Gastrocnemius medialis (tissue), 4 donors: ENCODE data around the gene UPB1. TPM values are rescaled to one million over a fixed set of nuclear protein-coding genes. Genes with fewer than 3 reads are reported as not detected.

Experiments
- ATAC-seq, 2 donors: fragments of 150-250 bp; one replicate each; pipeline ENCODE4 v1.9.1; 2016
- DNase-seq, 2 donors: peaks; one replicate each; pipeline ENCODE4 v3.0.0-alpha.2; 2019
- H3K27ac ChIP-seq, 4 donors: fragments of 200-600 bp; sonication (generic); 1 replicate in 1 of 4; 2 replicates in 3 of 4; pipeline ENCODE4 v1.5.1; 2016 to 2018; ENCODE audit warnings: mild to moderate bottlenecking in 2 of 4, moderate library complexity in 1 of 4
- H3K27me3 ChIP-seq, 3 donors: fragments of 200-600 bp; sonication (generic) in 2 of 3; 1 replicate in 1 of 3; 2 replicates in 2 of 3; pipeline versions ENCODE4 v1.5.1 to v1.6.0; 2016 to 2019; ENCODE audit warnings: mild to moderate bottlenecking in 1 of 3, moderate library complexity in 1 of 3
- H3K36me3 ChIP-seq, 2 donors: fragments of 200-600 bp; sonication (generic) in 1 of 2; one replicate each; pipeline ENCODE4 v1.5.1; 2017 to 2018
- H3K4me1 ChIP-seq, 2 donors: fragments of 200-600 bp; sonication (generic) in 1 of 2; one replicate each; pipeline ENCODE4 v1.5.1; 2016 to 2017; ENCODE audit warnings: mild to moderate bottlenecking in 2 of 2
- H3K4me3 ChIP-seq, 4 donors: fragments of 200-600 bp; sonication (generic) in 3 of 4; 1 replicate in 1 of 4; 2 replicates in 3 of 4; pipeline ENCODE4 v1.5.1; 2016 to 2019; ENCODE audit warnings: mild to moderate bottlenecking in 2 of 4
- H3K9me3 ChIP-seq, 3 donors: fragments of 200-600 bp; sonication (generic) in 2 of 3; 1 replicate in 1 of 3; 2 replicates in 2 of 3; pipeline ENCODE4 v1.5.1; 2016 to 2019
- CTCF ChIP-seq, 5 experiments: fragments of 450-650 bp in 3 of 5; fragments of 200-600 bp in 2 of 5; sonication (generic) in 2 of 5; IDR thresholded peaks in 4 of 5; conservative IDR thresholded peaks in 1 of 5; 1 replicate in 4 of 5; 2 replicates in 1 of 5; pipeline ENCODE4 v1.5.1; 2016 to 2019; ENCODE audit warnings: antibody characterized with exemption in 5 of 5, mild to moderate bottlenecking in 3 of 5, moderate library complexity in 3 of 5
- POLR2A ChIP-seq, 2 donors: fragments of 450-650 bp; IDR thresholded peaks; one replicate each; pipeline ENCODE4 v1.6.1; 2017; ENCODE audit warnings: antibody characterized with exemption in 2 of 2, mild to moderate bottlenecking in 2 of 2, moderate library complexity in 2 of 2
- in situ Hi-C, 4 donors: fragments of 200-750 bp; cut with MboI; loops; one replicate each; pipeline versions ENCODE4 v1.15.0 to v1.8.0; 2017; ENCODE audit warnings: low sequenced_read_pairs in 4 of 4
- intact Hi-C: fragments of 100-400 bp; cut with DNase I; formaldehyde crosslinking; loops from one replicate; pipeline ENCODE4 v1.15.1; 2023; ENCODE audit warnings: low total_unique reads
- total RNA-seq, 4 donors: library from RNA; depleted of rRNA; stranded (reverse); fragments of >200 nt; gene quantifications; one replicate each; pipeline versions ENCODE4 v1.1.0 to v1.2.3, GENCODE V29; 2016

The UPB1 gene
- total RNA-seq, 4 donors from 2014 or later, result 0.20 to 0.25 (median 0.22) TPM

- TF ChIP-seq POLR2A (IDR thresholded peaks at IDR 0.05) (no peak), CTCF (IDR thresholded peaks at IDR 0.05 in 4 of 5, conservative IDR thresholded peaks at IDR 0.05 in 1 of 5) (no peak)
- in situ Hi-C loops, result loop anchor here in 1 of 4 donors (10.0 kb wide), 1 partner anchor 70 kb away; no protein-coding TSS in a partner anchor
These were observed 10.0 kb downstream of the UPB1 start for GRCh38 chr22:24504956-24505736.

GRCh38 chr22:24506802-24507438, 11.8 kb downstream of the UPB1 start:
- intact Hi-C loops, result no loop called here
- in situ Hi-C loops, result loop anchor here in 1 of 4 donors (10.0 kb wide), 1 partner anchor 72 kb away; no protein-coding TSS in a partner anchor
- no peak overlapping the region for H3K4me3 ChIP-seq
- no peaks in the 10 kb centered on the region for H3K36me3 ChIP-seq
- ATAC-seq (no peak), DNase-seq (no peak)
- H3K27ac ChIP-seq, result no peak overlapping the region
- H3K9me3 ChIP-seq, result no peaks in the 10 kb centered on the region
- no peaks in the 10 kb centered on the region for H3K27me3 ChIP-seq
- H3K4me1 ChIP-seq, result peaks cover 14 to 18% of the 10 kb centered on the region in 2 donors
- no peak for TF ChIP-seq CTCF (IDR thresholded peaks at IDR 0.05 in 4 of 5, conservative IDR thresholded peaks at IDR 0.05 in 1 of 5)
- no peak for TF ChIP-seq POLR2A (IDR thresholded peaks at IDR 0.05)

More at GRCh38 chr22:24504956-24505736, 10.0 kb downstream of the UPB1 start:
- peaks cover 0 to 10% of the 10 kb centered on the region in 2 donors for H3K4me1 ChIP-seq
- no peaks in the 10 kb centered on the region for H3K36me3 ChIP-seq
- no peak for DNase-seq
- H3K4me3 ChIP-seq, result no peak overlapping the region
- H3K27me3 ChIP-seq, result no peaks in the 10 kb centered on the region
- peak in 1 of 2 donors; percentile 18 for ATAC-seq
- intact Hi-C loops, result loop anchor here (5.0 kb wide), 1 partner anchor 83 kb away; no protein-coding TSS in a partner anchor
- H3K27ac ChIP-seq, result no peak overlapping the region
- H3K9me3 ChIP-seq, result no peaks in the 10 kb centered on the region

GRCh38 chr22:24507716-24508115, 12.6 kb downstream of the UPB1 start:
- Histone ChIP-seq H3K4me3 (no peak overlapping the region), H3K27me3 (no peaks in the 10 kb centered on the region), H3K4me1 (peaks cover 14 to 22% of the 10 kb centered on the region in 2 donors), H3K36me3 (no peaks in the 10 kb centered on the region), H3K9me3 (no peaks in the 10 kb centered on the region), H3K27ac (no peak overlapping the region)
- ATAC-seq (no peak), DNase-seq (no peak)
- in situ Hi-C loops, result loop anchor here in 1 of 4 donors (10.0 kb wide), 1 partner anchor 73 kb away; no protein-coding TSS in a partner anchor
- TF ChIP-seq POLR2A (IDR thresholded peaks at IDR 0.05) (no peak), CTCF (IDR thresholded peaks at IDR 0.05 in 4 of 5, conservative IDR thresholded peaks at IDR 0.05 in 1 of 5) (no peak)
- intact Hi-C loops, result no loop called here

GRCh38 chr22:24510637-24511625, 15.8 kb downstream of the UPB1 start:
- H3K4me3 ChIP-seq, result no peak overlapping the region
- TF ChIP-seq POLR2A (IDR thresholded peaks at IDR 0.05) (no peak), CTCF (IDR thresholded peaks at IDR 0.05 in 4 of 5, conservative IDR thresholded peaks at IDR 0.05 in 1 of 5) (no peak)
- ATAC-seq (peak; percentile 93 to 98), DNase-seq (peak in 1 of 2 donors; percentile 49)
- peak overlapping the region; percentile 61 to 73 (median 66) for H3K27ac ChIP-seq
- no peaks in the 10 kb centered on the region for H3K36me3 ChIP-seq
- peaks cover 14 to 22% of the 10 kb centered on the region in 2 donors for H3K4me1 ChIP-seq
- no peaks in the 10 kb centered on the region for H3K9me3 ChIP-seq
- intact Hi-C loops, result no loop called here
- H3K27me3 ChIP-seq, result no peaks in the 10 kb centered on the region
- in situ Hi-C loops, result loop anchor here in 1 of 4 donors (10.0 kb wide), 1 partner anchor 76 kb away; no protein-coding TSS in a partner anchor
